GM21737 (cell line): Measurements from ENCODE around the gene EHD4.
A peak's percentile ranks its signal among the peaks of the same experiment; 100 is the strongest.

Source experiments
- ATAC-seq: cut with Tn5 transposase; IDR thresholded peaks from one replicate; pipeline ENCODE4 v1.9.1; 2021; ENCODE audit warnings: mild to moderate bottlenecking, moderate library complexity; ENCODE audit not compliant: unreplicated experiment

The EHD4 gene

DNA sequence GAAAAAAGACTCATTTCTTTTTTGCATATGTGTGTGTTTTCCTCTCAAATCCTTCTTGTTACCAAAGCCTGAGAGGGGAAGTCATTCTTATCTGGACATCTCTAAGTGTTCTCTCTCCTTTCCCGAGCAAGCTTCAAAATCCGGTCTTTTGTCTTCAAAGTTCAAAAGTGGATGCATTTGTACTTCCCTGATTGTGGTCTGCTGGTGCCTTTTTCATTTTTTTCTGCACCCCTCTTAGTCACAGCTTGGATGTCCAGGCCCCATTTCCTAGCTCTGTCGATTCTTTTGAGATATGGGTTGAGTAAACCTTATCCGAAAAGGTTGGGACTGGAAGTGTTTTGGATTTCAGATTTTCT lies 34.8 kb downstream of the EHD4 start:
- no peak for ATAC-seq

DNA sequence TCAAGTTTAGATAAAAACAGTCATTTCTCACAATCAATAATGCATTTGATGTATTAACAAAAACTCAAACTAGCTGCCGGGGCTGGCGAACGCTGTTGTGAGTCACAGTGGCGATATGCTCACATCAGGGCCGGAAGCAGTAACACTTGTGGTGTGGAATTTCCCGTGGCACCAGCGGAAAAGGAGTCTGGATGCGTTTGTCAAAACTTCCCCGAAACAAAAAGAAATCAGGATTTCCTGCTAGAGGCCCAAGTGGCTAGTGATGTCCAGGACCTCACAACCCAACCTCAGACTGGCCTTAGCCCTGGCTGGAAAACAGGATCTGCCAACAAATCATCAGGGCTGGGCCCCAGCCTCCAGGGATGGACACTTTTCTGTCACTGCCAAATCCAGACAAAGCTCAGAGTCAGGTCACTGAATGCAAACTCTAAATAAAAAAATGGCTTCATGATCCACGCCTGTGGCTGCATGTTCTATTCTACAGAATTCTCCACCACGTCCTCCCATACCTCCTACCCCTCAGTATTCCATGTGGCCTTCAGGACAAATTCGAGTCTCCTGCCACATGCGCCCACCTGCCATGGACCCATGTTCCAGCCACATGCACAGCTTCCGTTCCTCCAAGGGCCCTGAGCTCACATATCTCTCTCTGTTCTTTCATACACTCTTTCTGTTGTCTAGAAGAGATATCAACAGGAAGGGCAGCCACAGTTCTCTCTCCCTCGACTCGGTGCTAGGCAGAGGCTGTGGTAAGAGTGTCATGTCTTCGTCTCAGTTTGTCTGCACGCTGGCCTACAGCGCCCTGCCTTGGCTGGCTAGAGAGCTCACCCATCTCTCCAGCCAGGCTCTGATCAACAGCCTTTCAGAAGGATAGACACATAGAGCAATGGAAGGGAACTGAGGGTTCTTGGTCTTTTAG lies 35.4 kb downstream of the EHD4 start:
- no peak for ATAC-seq

DNA sequence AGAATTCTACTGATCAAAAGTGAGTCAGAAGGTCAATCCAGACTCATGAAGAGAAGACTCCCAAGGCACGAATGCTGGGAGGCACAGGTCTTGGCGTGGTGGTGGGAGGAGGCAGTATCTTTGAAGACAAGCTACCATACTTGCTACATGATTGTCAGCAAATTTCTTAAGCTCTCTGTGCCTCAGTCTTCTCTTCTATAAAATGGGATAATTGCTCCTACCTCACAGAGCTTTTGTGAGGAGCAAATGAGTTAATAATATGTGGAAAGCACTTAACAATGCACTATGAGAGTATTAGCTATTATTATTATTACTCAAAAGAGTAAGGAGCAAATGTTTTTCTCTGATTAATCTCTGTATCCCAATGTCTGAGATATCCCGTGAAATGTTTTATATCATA lies 36.2 kb downstream of the EHD4 start:
- ATAC-seq, result no peak

DNA sequence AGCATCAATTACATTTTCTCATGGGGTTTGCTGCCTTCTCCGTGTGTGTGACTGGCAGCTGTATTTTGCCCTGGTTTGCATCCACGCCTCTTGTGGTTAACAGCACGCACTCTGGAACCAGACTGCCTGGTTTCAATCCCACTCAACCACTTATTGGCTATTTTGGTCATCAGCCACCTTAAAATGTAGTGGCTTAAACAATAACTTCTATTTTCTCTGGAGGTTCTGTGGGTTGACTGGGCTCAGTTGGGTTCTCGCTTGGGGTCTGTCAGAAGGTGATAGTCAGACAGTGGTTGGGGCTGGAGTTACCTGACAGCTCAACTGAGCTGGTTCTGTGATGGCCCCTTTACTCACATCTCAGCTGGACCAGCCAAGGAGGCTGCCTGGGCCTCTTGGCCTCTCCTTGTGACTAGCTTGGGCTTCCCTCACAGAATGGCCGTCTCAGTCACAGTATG lies 36.8 kb downstream of the EHD4 start:
- no peak for ATAC-seq

DNA sequence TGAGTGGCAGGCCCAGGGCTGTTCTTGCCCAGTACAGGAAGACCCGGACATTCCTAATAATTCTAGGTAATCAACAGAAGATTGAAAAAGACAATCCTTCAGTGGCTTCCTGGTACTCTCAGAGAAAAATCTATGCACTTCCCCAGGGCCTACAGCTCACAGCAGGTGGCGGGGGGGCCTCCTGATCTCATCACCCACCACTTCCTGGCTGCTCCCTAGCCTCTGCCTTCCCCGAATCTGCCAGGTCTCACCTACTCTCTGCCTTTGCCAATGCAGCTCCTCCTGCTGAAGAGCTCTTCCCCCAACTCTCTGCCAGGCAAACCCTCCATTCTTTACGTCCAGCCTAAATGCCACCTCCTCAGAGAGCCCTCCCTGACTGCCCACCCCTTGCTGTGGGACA lies 37.5 kb downstream of the EHD4 start:
- no peak for ATAC-seq

DNA sequence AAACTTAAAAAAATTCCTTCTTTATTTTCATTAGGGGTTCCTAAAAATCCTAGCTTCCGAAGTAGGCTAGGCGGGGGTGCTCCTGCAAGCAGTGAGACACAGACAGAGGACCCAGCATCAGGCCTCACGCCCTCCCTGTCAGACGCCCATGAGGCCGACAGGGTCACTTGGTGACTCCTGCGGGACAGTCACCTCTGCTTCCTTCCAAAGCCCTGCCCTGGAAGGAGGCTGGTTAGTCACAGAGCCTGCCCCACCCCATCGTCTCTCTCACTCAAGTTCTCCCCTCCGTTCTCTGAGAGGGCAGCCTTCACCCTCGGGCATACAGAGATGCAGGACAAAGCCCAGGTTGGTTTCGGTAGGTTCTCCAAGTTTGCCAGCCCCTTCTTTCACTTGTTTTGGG lies 38.6 kb downstream of the EHD4 start:
- no peak for ATAC-seq

DNA sequence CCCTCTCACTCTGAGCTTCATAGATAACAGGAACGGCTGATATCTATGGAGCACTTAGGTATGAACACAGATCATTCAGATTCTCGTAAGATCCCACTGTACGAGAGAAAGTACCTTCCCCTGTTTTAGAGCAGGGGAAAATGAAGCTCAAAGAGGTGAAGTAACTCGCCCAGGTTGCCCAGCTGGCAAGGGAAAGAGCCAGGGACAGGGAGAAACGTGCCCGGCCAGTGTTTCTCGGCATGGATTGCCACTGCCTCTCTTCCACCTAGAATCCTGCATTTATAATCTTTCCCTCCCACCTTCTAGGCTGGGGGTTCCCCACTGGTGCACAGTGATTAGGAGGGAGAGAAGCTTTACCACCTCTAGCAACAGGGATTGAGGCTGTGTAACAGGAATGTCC lies 39.0 kb downstream of the EHD4 start:
- ATAC-seq, result no peak

DNA sequence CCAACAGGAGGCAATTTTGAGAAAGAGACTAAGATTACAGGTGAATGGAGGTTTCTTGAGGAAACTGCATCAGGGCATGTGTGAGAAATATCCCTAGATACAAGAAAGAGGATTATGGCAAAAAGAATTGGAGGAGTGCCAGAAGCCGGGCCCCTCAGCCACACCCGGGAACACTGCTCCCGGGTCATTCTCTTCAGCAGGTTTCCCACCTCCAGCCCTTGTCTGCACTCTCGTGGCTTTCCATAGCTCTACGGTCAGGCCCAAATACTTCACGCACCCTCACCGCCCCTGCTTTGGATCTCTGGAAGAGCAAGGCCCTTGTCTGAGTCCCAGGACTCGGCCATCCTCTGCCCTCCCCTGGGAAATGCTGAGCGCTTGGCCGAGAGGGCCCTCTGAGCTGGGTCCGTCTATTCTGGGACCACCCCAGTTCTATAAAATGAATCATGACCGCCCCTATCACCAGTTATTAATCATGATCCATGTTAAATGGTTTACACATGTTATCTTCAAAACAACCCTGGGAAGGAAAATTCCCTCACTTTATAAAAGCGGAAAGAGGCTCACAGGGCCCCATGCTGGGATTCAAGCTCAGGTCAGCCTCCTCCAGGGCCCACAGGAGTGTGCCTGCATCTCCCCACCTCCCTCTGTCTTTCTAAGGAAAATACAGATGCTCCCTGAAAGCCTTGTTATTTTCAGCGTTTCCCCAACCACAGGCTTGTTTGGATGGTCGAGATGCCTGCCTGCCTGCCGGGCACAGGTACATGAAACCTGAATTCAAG lies 39.7 kb downstream of the EHD4 start:
- ATAC-seq, result no peak

DNA sequence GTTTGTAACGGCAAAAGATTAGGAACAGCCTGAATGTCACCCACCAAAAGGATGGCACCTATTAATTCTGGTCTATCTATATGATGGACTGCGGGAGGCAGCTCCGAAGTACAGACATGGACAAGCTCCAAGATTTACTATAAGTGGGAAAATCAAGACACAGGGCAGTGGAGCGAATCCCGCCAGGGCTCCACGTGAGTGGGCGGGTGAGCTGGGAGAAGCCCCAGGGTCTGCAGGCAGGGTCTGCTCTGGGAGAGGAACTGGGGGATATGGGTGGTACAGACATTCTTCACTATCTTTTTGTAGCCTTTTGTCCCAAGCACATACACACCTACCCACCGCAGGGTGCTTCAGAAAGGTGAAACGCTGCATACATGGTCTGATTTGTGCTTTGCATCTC lies 40.3 kb downstream of the EHD4 start:
- no peak for ATAC-seq

DNA sequence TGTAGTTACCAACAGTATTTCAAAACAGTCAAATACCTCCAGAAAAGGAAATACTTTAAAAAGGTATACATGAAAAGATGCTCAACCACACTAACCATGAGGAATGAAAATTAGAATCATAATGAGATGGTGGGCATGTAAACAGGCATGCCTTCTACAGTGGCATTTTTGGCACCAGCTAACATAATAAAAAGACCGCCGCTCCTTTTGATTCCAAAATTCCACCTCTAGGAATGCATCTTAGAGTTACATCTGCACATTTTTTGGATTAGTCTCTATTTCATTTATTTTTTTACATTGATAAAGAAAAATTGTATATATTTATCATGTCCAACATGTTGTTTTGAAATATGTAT lies 41.5 kb downstream of the EHD4 start:
- ATAC-seq, result no peak

DNA sequence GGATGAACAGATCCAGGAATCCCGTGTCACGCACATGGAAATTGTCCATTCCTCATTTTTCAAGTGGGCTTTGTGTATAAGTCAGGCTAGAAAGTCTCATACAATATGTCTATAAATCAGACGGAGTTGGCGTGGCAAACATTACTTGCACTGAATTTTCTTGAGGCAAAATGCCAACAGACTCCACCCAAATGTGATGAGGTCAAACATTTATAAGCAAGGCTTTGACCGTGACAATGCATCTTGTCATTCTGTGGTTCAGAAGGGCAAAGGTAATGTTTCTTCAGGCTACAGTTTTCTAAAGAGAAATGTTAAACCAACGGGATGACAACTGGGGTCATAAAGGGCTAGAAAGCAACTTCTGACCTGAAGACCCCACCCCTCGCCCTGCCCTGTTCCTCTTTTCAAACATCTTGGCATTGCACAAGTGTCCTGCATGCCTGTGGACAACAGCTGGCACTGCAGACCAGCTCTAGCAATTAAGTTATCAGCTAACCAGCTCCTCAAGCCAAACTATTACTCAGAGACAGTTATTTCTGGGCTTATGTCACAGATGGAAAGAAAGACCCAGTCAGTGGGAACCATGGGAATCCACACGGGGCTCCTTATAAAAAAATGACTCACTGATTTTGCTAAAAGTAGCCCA lies 42.0 kb downstream of the EHD4 start:
- ATAC-seq, result no peak

DNA sequence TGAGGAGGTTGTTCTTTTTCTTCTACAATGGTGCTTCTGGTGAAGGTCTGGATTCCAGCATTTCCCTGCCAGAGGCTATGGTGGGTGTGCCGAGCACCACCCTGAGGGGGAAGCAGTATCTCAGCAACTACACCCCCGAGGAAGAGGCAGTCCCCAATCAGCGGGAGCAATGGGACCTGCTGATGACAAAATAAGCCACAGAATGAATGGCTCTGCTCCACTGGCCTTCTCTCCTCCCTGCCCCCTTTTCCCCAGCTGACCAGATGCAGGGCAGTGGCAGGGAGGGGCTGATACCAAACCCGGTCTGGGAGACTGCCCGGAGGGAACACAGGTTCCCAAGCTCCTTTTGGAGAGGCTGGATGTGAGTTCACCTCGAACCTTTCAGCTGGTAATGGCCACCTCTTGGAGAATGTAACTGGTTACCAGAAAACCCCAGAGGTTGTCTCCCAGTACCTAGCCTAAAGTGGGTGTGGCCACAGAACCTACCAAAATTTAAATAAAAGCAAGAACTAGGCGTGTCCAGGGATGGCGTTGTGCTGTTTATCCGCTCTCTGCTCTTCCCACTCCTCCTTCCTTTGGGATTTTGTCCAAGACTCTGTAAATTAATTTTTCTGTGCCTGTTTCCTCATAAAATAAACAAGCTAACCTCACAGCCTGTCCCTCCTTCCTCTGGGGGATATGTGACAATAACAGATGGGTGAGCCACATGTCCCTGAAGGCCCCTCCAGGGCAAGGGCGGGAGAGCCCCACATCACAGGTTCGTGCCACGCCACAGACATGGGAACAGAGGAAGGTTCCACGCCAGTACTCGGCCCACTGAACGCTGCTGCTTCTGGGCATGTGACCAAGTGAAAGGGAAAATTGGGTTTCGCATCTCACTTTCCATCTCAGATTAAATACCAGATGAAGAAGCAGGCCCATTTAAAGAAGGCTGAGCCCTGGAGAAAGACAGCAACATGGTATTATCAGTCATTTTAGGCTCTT lies 43.4 kb downstream of the EHD4 start:
- peak; percentile 66 for ATAC-seq

DNA sequence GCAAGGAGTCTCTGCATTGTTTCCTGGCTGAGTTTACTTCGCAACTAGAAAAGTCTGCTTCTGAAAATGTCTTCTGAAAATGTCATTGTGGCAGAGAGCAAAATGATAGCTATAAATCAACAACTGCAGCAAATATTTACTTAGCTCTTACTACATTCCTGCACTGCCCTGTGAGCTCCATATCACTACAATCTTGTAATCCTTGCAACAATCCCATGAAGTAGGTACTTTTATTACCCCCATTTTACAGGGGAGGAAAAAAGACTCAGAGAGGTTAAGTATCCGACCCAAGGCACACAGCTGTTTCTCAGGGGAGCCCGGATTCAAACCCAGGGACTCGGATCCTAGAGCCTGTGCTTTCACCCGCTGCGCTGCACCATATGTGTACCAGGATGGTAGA lies 44.3 kb downstream of the EHD4 start:
- ATAC-seq, result no peak

DNA sequence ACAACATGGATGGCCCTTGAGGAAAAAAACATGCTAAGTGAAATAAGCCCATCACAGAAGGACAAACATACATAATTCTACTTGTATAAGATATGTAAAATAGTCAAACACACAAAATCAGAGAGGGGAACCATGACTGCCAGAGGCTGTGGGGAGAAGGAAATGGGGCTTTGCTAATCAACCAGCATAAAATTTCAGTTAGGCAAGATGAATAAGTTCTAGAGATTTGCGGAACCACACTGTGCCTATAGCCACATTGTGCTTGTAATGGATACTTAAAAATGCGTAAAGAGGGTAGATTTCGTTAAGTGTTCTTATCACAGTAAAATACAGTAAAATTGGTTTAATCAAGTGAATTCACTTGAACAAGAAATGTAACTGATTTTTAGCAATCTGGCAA lies 44.8 kb downstream of the EHD4 start:
- no peak for ATAC-seq

DNA sequence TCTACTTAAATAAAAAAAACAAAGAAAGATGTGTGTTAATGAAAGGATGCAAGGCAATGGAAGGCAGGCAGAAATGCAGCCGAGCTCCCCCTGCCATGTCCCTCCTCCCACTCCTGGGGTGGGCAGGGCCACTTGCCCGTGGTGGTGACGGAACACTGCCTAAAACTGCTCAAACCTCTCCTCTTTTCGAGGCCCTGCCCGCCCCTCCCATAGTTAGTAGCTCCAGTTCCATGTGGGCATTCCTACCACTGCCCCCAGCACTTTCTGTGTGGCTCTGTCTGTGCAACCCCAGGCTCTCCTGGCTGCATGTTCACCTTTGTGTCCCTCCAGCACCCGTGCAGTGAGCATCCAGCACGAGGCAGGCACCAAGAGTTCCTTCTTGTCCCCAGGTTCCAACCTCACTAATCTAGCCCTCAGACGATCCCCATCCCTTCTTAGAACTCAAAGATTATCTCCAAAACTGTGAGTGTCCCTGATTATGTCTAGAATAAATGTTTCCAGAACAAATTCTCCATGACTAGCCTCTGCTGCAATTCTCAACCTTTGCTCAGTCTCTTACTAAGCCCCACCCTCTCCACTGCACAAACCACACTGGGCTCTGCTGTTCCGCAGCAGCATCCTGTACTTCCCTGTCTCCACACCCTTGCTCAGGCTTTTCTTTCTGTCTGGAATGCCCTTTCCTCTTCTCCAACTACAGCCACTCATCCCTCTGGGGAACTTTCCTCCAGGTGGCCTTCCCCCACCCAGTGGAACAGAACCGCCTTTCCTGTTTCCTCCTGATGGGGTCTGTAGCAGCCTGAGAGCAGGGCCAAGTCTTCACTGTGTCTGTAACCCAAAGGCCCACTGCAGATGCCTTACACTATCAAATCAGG lies 45.9 kb downstream of the EHD4 start:
- no peak for ATAC-seq

DNA sequence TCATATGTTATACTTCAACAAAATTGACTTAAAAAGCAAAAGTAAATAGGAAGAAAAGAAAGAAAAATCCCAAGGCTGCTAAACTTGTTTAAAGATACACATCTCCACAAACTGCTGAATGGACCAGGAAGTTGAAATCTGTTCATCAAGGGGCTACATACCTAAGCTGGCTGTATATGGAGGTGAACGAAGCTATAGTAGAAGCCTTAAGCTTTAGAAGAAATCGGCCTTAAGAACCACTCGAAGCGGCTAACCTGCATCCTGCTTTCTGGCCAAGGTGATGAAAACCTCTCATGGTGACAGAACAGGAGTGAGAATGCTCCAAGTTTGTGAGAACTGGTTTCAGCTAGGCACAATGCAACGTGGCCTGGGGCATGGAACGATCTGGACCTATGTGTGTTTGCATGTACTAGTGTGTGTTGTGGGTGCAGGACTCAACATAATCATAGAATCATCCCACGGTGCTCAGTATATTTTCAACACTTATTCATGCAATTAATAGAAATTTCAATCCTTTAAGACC lies 47.2 kb downstream of the EHD4 start:
- no peak for ATAC-seq

DNA sequence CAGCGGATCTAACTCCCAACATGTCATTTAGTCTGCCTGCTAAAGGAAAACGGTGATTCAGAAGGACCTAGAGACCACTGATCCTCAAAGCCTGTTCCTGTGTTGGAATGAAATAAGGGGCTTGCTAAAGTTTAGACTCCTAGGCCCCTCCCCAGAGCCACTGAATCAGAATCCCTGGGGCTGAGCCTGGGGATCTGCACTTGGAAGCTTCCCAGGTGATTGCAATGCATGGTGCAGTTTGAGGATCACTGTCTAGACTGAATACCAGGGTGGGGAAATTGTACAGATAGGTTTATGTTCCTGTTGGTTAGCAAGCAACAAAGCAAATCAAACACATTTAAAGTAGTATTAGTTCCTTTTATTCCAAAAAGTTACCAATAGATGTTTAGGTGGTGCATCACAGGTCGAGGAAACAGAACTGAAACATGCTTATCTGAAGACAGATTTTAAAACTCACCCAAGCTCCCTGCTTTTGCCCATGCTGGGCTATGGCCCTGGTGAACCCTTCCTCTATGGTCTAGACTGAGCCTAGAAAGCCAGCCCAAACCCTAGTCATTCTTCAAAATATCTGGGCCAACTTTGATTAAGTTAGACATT lies 48.9 kb downstream of the EHD4 start:
- ATAC-seq, result no peak

DNA sequence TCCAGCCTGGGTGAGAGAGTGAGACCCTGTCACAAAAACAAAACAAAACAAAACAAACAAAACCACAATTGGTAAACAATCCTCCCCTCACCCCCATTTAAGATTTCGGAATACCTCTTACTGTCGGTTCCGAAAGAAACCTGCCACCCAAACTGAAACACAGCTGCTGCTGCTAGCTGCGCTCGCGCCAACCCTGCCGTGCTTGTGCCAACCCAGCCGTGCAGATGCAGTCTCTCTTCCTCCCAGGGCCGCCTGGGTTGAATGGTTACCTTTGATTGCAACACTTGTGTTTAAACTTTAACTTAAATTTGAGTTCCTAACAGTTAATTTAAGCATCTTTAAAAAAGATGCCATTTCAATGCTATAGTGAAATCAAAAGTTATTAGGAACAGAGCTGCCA lies 50.0 kb downstream of the EHD4 start:
- ATAC-seq, result no peak

DNA sequence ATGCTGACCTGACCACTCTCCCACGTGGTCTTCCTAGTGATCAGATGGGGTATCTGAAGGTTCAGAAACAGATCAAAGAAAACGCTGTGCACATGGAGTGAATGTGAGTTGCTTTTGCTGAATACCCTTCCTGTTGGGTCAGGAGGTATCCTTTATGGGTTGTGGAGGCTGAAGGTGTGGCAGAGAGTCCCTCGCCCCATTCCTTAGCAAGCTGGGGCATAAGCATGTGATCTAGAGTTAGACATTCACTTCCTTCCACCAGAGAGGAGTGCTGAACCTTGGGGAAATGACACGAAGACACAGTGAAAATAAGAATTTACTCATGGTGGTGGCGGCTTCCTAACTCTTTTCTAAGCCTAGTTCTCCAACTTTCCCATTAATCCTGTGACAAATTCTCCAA lies 50.7 kb downstream of the EHD4 start:
- ATAC-seq, result no peak
